Nephron (organoid): ENCODE data around the gene SCAMP5.

Experiments used
- H3K27ac Mint-ChIP-seq, 3 experiments: 2 replicates each; pipeline ENCODE4 v1.8.0; 2020; ENCODE audit warnings: mixed read lengths in 3 of 3, mild to moderate bottlenecking in 2 of 3, moderate library complexity in 1 of 3
- H3K27me3 Mint-ChIP-seq: 2 replicates; pipeline ENCODE4 v1.8.0; 2021; ENCODE audit warnings: low read depth, mild to moderate bottlenecking, moderate library complexity, mixed read lengths
- H3K36me3 Mint-ChIP-seq: 2 replicates; pipeline ENCODE4 v1.8.0; 2020; ENCODE audit warnings: low read depth, mixed read lengths
- H3K4me1 Mint-ChIP-seq: 2 replicates; pipeline ENCODE4 v1.8.0; 2020; ENCODE audit warnings: mixed read lengths
- H3K4me3 Mint-ChIP-seq, 3 experiments: 2 replicates each; pipeline ENCODE4 v1.8.0; 2020; ENCODE audit warnings: mild to moderate bottlenecking in 3 of 3, mixed read lengths in 3 of 3, moderate library complexity in 2 of 3
- H3K9me3 Mint-ChIP-seq: 2 replicates; pipeline ENCODE4 v1.8.0; 2020; ENCODE audit warnings: mixed read lengths
- TF ChIP-seq, protein P1 (sequence below), 3 experiments: fragments of 200-600 bp; sonication (generic); IDR thresholded peaks; one replicate each; pipeline ENCODE4 v1.5.0; 2021; ENCODE audit warnings: antibody characterized with exemption in 3 of 3; ENCODE audit not compliant: unreplicated experiment in 3 of 3

Gene SCAMP5

DNA sequence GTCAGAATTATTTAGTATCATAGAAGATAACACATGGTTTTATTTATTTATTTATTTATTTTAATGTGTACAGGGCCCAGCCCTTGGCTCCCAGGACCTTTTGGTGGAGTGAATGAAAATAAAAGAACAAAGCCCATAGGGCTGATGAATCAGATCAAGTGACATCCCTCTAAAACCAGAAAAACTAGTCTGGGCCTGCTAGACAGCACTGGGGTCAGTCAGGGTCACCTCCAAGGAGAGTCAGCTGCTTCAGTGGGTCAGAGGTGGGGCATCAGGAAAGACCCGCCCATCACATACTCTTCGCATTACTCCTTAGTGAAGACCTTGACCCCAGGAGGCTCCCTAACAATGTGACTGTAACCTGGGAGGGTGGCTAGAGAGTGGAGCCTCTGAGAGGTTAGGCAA is 40.9 kb downstream of the SCAMP5 start:
- Mint-ChIP-seq H3K4me1 (peaks cover 14% of the 10 kb centered on the region), H3K27ac (no peak overlapping the region), H3K36me3 (peaks cover 26% of the 10 kb centered on the region), H3K27me3 (peaks cover 4% of the 10 kb centered on the region), H3K9me3 (no peaks in the 10 kb centered on the region), H3K4me3 (no peak overlapping the region)
- TF ChIP-seq, protein P1, sequence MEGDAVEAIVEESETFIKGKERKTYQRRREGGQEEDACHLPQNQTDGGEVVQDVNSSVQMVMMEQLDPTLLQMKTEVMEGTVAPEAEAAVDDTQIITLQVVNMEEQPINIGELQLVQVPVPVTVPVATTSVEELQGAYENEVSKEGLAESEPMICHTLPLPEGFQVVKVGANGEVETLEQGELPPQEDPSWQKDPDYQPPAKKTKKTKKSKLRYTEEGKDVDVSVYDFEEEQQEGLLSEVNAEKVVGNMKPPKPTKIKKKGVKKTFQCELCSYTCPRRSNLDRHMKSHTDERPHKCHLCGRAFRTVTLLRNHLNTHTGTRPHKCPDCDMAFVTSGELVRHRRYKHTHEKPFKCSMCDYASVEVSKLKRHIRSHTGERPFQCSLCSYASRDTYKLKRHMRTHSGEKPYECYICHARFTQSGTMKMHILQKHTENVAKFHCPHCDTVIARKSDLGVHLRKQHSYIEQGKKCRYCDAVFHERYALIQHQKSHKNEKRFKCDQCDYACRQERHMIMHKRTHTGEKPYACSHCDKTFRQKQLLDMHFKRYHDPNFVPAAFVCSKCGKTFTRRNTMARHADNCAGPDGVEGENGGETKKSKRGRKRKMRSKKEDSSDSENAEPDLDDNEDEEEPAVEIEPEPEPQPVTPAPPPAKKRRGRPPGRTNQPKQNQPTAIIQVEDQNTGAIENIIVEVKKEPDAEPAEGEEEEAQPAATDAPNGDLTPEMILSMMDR (IDR thresholded peaks at IDR 0.05; ENCODE audit: unreplicated experiment in 3 of 3): no peak

GRCh38 chr15:75037685-75038084 is 42.3 kb downstream of the SCAMP5 start:
- peaks cover 4% of the 10 kb centered on the region for H3K27me3 Mint-ChIP-seq
- H3K36me3 Mint-ChIP-seq: peaks cover 27% of the 10 kb centered on the region
- peaks cover 14% of the 10 kb centered on the region for H3K4me1 Mint-ChIP-seq
- no peak overlapping the region for H3K27ac Mint-ChIP-seq
- TF ChIP-seq, protein P1 (IDR thresholded peaks at IDR 0.05; ENCODE audit: unreplicated experiment in 3 of 3): no peak
- H3K4me3 Mint-ChIP-seq: no peak overlapping the region
- no peaks in the 10 kb centered on the region for H3K9me3 Mint-ChIP-seq

GRCh38 chr15:75038231-75038630 is 42.9 kb downstream of the SCAMP5 start:
- peaks cover 27% of the 10 kb centered on the region for H3K36me3 Mint-ChIP-seq
- H3K9me3 Mint-ChIP-seq: no peaks in the 10 kb centered on the region
- H3K4me1 Mint-ChIP-seq: peaks cover 17% of the 10 kb centered on the region
- no peak overlapping the region for H3K27ac Mint-ChIP-seq
- H3K4me3 Mint-ChIP-seq: no peak overlapping the region
- TF ChIP-seq, protein P1 (IDR thresholded peaks at IDR 0.05; ENCODE audit: unreplicated experiment in 3 of 3): no peak
- peaks cover 4% of the 10 kb centered on the region for H3K27me3 Mint-ChIP-seq

DNA sequence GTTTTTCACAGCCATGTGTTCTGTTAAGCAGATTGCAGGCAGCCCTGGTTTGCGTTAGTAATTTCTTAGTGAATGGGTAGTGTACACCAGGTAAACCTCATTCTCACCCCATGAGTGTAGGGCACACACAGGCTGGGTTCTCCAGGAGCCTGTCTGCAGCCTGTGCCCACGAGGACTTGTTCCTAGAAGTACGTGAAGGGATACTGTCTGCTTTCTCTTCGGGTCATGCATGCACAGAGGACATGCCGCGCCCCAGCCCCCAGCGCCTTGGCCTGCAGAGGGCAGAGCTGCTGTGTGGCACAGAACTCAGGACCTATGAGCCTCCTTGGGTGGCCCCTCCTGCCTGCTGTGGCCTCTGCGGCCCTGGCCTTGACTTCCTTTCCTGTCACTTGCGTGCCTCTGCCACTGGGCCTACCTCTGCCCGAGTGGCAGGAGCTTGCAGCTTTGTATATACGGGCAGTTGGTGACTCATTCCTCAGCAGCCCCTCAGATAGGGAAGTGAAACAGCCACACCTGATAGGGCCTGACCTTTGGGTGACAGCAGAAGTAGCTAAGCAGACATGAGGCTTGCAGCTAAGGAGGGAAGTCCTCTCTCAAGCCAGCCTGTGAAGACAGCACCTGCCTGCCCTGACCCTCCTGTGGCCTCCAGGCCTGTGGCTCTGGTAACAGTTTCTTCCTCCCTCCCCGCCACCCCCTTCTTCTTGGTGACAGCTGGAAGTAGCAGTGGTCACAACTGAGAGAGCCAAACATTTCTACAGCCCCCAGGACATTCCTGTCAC is 47.6 kb downstream of the SCAMP5 start:
- TF ChIP-seq, protein P1 (IDR thresholded peaks at IDR 0.05; ENCODE audit: unreplicated experiment in 3 of 3): no peak
- peaks cover 51% of the 10 kb centered on the region for H3K4me1 Mint-ChIP-seq
- H3K27me3 Mint-ChIP-seq: no peaks in the 10 kb centered on the region
- H3K36me3 Mint-ChIP-seq: peaks cover 16% of the 10 kb centered on the region
- no peaks in the 10 kb centered on the region for H3K9me3 Mint-ChIP-seq
- no peak overlapping the region for H3K4me3 Mint-ChIP-seq
- peak overlapping the region; percentile 75 to 96 (median 95) for H3K27ac Mint-ChIP-seq

DNA sequence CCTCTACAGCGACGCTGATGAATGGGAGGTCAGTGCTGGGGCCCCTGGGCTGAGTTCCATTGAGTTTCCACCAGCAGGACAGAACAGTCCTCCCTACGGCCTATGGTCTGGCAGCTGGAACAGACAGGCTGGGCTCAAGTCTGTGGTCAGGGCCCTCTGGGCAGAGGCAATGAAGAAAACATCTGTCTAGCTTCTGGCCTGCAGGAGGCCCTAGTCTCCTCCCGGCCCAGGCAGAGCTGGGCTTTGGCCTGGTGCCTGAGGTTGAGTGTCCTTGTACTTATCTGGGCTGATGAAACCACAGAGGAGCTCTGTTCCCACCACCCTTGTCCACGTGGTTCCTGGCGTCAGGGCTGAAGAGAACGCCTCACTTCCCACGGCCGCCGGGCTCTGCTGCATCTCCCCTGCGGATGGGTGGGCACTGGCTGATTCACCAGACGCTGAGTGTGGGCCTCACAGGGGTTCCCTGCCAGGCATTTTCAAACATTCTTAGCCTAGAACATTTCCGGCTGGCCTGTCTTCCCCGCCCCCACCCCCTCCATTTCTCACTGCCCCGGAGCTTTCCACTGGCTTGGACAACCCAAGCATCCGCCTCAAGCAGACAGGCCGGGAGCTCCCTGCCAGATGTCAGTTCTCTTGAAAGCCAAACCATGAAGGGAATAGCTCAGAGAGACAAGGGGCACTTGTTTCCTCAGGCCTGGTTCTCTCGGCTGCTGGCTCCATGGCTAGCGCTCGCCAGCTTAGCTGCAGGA is 48.3 kb downstream of the SCAMP5 start:
- no peaks in the 10 kb centered on the region for H3K9me3 Mint-ChIP-seq
- TF ChIP-seq, protein P1 (IDR thresholded peaks at IDR 0.05; ENCODE audit: unreplicated experiment in 3 of 3): peak in 1 of 3 experiments; percentile 13
- H3K36me3 Mint-ChIP-seq: peaks cover 14% of the 10 kb centered on the region

More for the DNA sequence above, 48.3 kb downstream of the SCAMP5 start:
- H3K27me3 Mint-ChIP-seq: peaks cover 5% of the 10 kb centered on the region
- peak overlapping the region; percentile 75 to 96 (median 95) for H3K27ac Mint-ChIP-seq
- peak overlapping the region in 1 of 3 experiments; percentile 53 for H3K4me3 Mint-ChIP-seq
- peaks cover 53% of the 10 kb centered on the region for H3K4me1 Mint-ChIP-seq
